ENCODE results near the gene DGKB. TPM values are rescaled to one million over a fixed set of nuclear protein-coding genes. Genes with fewer than 3 reads are reported as not detected.

DGKB gene
- total RNA-seq, 1 donor from 2014 or later = 9.0 TPM

DNA sequence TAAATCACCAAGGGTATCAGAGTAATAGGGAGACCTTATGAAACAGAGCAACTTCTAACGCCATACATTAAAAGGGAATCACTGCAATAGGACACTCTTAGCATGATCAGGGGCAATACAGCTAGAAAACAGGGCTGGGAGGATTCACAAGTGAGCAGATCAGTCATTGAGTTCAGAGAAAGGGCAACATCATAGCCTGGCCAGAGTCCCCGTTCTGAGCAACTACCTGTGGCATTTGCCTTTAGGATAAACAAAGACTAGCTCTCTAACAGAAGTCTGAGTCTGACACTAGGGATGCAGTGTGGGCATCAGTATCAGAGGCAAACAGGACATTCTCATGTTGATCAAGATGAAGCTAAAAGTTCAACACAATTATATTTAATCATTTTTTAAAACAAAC is 297.9 kb downstream of the DGKB start:
- FAIRE-seq = no peak
- no peak for DNase-seq (ENCODE audit: low spot score in 2 of 2)

DNA sequence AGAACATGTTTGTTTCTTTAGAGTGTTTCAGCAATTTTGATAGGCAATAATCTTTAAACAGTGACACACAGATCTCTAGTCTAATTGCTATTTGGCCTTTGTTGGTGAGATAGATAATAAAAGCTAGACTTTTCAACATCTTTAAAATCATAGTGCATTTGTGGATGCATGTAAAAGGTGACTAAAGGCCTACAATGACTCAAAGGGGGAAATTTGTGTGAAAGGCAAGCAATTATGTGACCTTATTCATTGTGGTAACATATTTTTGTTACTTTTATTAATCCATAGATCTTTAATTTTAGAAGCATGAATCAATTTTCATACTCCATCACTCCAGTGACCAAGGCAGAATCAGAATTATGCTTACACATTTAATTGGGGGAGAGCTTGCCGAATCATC is 299.7 kb downstream of the DGKB start:
- DNase-seq (ENCODE audit: low spot score in 2 of 2) = no peak
- no peak for FAIRE-seq

DNA sequence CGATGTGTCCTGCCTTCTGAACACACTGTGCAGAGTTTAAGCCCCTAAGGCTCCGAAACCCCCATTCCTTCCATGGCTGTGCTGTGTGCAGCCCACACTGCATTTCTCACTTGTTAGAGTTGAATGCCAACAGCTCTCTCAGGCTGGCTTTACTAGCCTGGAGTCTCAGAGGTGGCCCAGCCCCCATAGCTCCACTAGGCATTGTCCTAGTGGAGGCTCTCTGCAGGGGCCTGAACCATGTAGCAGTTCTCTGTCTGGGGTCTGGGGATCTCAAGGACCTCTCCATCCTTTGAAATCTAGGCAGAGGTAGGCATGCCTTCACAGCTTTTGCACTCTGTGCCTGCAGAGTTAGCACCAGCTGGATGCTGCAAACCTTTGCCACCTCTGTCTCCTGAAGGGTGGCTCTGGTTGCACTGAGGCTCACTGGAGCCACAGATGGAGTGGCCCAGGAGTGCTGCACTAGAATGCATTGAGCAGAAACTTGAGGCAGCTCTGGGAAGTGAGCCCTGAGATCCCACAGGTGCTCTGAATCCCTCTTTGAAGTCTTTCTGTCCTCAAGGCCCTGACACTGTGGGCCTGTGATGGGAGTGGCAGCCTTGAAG is 301.7 kb downstream of the DGKB start:
- FAIRE-seq = no peak
- DNase-seq (ENCODE audit: low spot score in 2 of 2) = no peak

DNA sequence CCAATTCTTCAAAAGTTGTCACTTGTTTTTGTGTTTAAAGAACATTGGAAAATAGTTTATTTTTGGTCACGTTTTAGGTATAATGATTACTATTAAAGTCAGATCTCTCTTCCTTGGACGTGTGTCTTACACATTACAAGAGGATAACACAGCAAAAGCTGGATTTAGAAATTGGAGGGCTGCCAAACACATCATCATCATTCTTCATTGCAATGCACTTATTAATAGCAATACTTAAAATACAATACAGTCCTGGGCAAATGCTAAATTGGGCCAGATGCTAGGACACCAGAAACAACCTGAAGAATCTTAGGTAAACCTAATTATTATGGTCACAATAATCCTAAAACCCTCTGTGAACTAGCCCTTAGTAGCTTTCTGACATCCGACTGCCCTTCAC is 303.6 kb downstream of the DGKB start:
- DNase-seq (ENCODE audit: low spot score in 2 of 2) (no peak), FAIRE-seq (no peak)

DNA sequence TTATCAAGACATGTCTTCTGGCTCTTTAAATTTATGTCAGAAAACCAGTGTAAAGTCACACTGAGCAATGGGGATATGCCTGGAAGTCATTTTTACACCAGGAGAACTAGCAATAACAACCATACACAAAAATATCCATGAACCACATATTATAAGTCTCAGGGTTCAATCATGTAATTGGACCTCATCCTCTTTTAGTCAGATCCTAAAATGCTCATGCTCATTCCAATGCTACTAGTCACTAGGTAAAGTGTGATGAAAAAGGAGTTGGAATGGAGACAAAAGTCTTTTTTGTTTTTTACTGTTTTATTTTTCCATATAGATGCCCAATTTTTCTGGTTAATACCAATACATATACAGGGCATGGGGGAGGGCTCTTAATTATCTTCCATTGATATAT is 306.1 kb downstream of the DGKB start:
- FAIRE-seq = no peak
- DNase-seq (ENCODE audit: low spot score in 2 of 2) = no peak

DNA sequence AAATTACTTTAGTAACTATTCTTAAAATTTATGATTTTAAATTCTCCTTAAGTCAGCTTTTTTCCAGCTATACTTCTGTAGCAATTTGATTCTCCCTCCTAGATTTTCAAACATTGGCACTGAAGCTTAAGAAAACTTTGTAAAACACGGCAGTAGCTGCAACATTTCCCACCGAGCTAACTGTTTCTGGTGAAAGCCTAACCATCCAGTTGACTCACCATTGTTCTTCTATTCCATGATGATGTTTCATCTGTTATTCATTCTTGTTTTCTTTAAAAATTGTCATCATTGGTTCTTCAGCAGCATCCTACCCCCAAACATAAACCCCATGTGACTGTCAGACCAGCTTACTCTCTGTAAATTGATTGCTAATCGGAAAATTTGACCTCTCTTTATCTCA is 312.3 kb downstream of the DGKB start:
- DNase-seq (ENCODE audit: low spot score in 2 of 2) = no peak
- no peak for FAIRE-seq

DNA sequence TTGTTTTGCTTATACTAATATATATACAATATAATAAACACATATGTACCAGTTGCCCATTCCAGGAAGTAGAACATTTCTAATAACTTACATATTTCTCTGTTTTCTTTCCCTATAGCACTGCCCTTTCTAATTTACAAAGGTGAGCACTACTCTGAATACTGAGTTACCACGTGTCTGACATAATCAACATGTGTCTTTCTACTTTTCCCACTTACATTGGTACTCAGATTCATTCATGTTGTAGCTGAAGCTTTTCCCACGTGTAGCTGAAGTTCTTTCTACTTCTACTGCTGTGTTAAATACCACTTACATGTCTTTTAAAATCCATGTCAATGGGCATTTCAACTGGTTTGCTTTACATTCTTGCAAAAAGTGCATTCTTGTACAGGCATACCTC is 317.3 kb downstream of the DGKB start:
- FAIRE-seq (no peak), DNase-seq (ENCODE audit: low spot score in 2 of 2) (no peak)

DNA sequence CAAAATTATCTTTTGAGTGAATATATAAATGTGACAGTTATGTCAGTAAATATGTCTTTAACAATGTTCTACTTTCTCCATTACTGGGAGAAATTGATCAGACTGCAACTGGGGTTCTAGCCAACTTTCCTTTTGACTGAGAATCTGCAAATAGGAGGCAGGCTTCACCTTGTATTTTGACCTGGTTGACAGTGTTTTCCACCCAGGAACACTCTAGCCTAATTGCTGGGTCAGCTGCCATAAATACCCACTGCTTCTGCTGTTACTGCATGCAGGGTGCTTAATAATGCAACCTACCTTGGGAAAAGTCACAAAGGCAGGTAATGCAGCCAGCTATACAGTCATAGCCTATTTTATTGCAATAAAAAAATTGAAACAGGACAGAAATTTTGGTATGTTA is 319.0 kb downstream of the DGKB start:
- no peak for DNase-seq (ENCODE audit: low spot score in 2 of 2)
- no peak for FAIRE-seq

DNA sequence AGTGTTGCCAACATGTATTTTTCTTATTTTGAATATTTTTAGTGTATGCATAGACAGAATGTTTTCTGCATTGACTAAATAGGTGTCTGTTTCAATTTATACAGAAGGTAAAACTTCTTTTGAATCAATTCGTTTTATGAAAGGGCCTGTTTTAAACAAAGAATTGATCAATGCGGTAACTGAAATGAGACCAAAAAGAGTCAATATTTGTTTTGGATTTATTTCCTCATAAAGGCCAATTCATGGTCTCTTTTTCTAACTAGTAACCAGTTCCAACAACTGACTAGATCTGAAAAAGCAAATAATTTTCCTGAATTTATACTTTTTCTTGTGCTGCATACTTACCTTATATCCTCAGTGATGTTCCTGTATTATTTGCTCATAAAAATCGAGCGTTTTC is 320.5 kb downstream of the DGKB start:
- FAIRE-seq (no peak), DNase-seq (ENCODE audit: low spot score in 2 of 2) (no peak)

DNA sequence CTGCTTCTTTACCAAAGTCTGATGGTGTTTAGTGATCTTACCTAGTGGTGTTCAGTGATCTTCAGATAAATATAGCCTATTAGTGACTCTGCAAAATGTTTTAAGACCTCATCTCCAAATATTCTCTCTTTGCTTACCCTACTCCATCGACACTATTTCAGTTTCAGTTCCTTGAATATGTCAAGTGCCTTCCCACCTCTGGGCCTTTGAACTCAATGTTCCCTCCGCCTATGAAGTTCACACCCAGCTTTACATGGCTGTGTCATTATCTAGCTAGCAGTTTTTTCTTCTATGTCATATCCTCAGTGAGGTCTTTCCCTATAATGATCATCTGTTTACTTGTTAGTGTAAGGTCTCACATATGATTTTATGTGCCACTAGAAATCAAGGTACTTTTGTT is 322.6 kb downstream of the DGKB start:
- no peak for DNase-seq (ENCODE audit: low spot score in 2 of 2)
- no peak for FAIRE-seq

DNA sequence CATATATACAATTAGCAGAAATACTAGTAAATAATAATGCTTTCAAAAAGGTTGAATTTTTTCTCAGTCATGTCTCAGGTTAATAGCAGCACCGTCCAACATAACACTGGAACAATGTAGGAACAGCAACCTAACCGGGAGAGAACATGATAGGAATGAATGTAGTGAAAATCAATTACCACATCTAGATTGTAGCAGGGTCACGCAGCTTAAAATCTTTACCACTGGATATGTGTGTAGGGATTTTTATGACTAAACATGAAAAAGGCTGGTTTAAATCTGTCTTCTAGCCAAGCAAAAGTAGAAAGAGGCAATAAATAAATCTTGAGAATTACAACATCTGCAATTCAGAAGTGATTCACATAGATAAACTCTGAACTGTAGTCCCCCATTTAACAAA is 326.0 kb downstream of the DGKB start:
- DNase-seq (ENCODE audit: low spot score in 2 of 2) (no peak), FAIRE-seq (no peak)

DNA sequence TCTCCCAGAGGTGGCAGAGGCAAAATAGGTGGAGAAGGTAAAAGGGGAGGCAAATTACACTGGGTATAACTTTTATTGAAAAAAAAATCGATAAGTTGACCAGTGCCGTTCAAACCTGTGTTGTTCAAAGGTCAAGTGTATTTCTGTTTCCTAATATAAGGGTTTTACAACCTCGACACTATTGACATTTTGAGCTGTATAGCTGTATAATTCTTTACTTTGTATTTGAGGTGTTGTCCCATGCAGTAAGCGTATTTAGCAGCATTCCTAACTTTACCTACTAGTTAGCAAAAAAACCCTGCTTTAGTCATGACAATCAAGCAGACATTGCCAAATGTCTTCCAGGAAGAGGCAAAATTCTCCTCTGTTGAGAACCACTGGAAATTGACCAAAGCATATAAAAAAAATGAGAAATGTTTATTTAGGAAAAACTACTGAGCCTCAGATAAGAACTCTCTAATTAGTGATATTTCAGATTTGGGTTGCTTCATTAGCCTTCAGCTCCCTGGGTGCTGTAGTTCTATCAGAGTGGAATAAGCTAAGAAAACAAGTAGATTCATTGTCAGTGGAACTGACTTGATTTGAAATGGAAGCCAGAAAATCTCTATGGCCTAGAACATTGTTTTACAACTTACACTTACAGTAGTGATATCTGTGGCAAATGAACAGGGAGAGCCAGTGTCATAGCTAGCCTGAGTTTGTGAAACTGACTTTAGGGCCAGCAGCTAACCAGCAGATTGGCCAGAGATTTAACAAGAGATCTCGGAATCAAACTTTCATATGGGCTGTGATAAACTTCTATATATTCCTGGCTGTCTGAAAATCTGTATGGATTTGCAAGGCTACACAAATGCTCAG is 331.6 kb downstream of the DGKB start:
- DNase-seq (ENCODE audit: low spot score in 2 of 2) = no peak
- no peak for FAIRE-seq

DNA sequence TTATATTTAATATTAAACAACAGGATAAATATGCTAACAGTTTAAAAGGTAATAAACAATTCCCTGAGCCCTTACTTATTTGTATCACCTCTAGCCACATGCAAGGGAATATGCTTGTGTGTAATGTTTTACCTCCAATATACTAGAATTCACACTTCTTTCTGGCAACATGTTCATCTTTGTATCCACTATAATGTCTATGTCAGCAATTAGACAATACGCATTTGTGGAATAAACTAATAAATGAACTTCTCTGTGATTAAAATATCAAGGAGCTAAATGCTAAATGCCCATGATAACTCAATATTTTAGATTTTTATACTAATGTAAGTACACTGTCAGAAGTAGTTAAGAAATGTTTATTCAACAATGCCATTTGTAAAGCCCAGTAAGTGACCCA is 350.5 kb downstream of the DGKB start:
- no peak for DNase-seq (ENCODE audit: low spot score in 2 of 2)
- no peak for FAIRE-seq

DNA sequence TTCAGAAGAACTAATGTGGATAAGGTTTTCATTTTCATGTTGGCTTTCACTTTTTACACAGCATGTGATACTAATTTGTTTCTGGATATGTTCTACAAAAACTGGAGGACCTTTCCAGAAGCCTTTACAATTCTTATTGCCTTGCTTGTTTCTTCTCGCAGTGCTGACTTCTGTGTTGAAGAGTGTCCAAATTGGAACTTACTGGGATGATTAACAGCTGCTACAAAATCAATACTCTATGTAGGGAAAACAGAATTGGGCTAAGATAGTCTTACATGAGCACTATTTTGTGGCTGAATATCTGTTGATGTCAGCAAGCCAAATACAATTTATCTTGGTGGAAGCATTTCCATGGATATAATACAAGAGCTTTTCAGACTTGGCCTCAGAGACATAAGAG is 351.2 kb downstream of the DGKB start:
- DNase-seq (ENCODE audit: low spot score in 2 of 2) = no peak

DNA sequence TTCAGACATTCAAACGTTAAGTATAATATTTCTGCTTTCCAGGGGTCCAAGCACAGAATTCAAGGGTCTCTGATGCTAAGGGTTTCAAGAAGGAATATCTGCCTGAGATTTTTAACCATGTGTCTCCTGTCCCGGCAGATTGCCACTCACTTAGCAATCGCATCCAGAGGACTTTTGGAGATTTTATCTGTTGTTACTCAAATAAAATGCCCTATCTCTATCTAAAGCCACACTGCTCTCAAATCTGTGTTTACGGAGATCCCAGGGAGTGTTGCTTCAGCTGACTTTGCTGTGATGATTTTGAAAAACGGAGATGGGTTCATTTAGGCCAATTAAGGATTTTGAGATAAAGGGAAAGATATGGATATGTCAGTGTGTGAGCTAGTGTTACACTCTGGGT is 359.9 kb downstream of the DGKB start:
- DNase-seq (ENCODE audit: low spot score in 2 of 2) (no peak), FAIRE-seq (no peak)

More for the DNA sequence above, 351.2 kb downstream of the DGKB start:
- no peak for FAIRE-seq

DNA sequence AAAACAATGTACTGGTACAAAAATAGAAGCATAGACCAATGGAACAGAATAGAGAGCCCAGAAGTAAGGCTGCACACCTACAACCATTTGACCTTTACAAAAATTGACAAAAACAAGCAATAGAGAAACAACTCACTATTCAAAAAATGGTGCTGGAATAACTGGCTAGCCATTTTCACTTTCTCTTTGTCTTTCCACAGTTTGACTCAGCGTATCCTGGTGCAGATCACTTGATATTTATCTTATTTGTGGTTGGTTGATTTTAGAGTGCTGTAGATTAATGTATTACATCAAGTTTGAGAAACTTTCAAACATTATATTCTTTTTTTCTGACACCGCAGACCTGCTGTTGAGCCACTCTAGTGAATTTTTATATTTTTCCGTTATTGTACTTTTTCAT is 381.4 kb downstream of the DGKB start:
- DNase-seq (ENCODE audit: low spot score in 2 of 2) (no peak), FAIRE-seq (no peak)

DNA sequence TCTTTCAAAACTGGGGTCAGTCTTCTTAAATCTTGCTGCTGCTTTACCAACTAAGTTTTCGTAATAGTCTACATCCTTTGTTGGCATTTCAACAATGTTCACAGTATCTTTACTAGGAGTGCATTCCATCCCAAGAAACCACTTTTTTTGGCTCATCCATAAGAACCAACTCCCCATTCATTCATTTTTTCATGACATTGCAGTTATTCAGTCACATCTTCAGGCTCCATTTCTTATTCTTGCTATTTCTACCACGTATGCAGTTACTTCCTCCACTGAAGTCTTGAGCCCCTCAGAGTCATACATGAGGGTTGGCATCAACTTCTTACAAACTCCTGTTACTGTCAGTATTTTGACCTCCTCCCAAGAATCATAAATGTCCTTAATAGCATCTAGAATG is 392.3 kb downstream of the DGKB start:
- no peak for FAIRE-seq
- no peak for DNase-seq (ENCODE audit: low spot score in 2 of 2)

DNA sequence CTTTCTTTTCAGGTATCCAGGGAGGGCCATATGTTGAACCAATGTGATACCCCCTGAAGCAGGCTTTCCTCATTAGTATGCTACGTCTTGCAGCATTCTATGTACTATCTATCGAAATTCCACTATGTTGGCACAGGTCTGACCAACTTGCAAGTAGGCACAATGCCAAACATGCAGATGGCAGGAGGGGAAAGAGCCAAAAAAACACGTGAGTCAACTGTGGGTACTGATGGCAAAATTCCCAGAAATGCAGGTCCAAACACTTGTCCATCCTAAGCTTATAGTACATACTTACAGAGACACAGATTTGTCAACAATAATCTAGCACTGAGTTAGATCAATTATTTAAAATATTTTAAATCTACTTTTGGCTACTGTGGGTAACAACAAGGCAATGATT is 394.9 kb downstream of the DGKB start:
- DNase-seq (ENCODE audit: low spot score in 2 of 2) = no peak
- no peak for FAIRE-seq

DNA sequence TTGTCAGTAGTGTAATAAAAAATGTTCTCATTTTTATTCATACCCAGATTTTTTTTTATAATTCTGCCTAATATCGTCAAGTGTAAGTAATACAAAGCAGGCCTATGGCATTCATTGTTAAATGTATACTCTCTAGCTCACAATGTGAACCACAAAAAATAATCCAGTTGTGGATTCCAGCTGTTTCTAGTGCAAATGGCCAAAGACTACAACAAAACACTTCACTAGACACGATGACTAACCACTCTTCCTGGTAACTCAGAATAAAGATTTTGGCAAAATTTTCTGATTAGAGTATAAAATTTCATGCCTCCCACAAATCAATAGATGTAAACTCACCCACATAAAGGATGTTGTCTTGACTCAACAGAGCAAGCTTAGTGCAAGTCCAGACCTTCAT is 396.6 kb downstream of the DGKB start:
- no peak for DNase-seq (ENCODE audit: low spot score in 2 of 2)
- FAIRE-seq = no peak

DNA sequence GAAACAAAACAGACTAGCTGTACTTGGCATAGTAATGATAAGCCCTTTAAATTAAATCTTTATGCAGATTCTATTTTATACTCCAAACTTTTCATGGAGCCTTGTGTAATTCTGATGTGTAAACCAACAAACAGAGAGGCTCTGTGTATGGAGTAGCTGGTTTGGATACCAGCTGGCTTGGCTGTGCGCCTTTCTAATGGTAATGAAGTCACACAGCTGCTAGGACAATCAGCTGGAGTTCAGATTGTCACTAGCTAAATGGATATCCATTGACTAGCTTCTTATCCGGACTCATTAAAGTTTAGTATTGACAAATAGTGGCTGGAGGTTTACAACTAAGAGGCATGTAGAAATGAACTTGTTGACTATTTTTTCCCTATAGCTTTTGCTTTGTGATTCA is 398.4 kb downstream of the DGKB start:
- FAIRE-seq = peak; percentile 54
- peak in 1 of 2 donors; percentile 0 for DNase-seq (ENCODE audit: low spot score in 2 of 2)

DNA sequence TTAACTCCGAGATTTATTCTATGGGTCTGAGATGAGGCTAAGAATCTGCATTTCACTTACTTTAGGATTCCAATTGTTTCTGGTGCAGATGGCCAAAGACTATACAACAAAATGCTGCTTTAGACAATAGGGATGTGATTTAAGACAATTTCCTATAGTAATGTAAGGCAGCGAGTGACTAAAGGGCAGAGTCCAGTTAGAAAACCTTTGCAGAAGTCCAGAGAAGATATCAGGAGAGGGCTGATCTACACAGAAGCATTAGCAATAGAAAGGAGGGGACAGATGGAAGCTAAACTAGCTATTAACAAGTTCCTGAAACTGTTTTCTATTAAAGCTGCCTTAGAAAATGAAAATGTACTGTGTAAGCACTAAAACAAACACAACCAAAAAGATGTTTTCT is 398.9 kb downstream of the DGKB start:
- FAIRE-seq (no peak), DNase-seq (ENCODE audit: low spot score in 2 of 2) (no peak)

DNA sequence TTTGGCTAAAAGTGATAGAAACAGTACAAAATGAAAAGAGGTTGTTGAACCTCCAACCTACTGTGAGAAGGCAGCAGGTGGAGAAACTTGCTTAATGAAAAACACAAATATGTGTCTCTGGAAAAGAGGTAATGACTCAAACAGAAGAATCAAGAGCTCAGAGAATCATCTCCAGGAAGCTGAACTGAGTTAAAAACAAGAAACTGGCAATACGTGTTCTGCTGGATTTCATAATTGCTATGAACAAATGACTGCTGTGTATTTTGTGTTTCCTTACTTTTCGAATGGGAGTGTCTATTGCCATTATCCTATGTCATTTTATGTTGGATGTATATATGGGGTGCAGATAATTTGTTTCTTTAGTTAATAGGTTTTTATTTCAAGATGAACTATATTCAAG is 401.1 kb downstream of the DGKB start:
- FAIRE-seq (no peak), DNase-seq (ENCODE audit: low spot score in 2 of 2) (no peak)

Measured in frontal cortex (tissue), 4 donors.